GM23338 (cell line): ENCODE measurements around the gene PHLDB2. TPM values are rescaled to one million over a fixed set of nuclear protein-coding genes. Genes with fewer than 3 reads are reported as not detected.

Experiments used
- ATAC-seq: fragments of 200-7000 bp; cut with Tn5 transposase; 3 replicates; pipeline ENCODE4 v1.9.1; 2020
- DNase-seq: peaks from one replicate; pipeline ENCODE4 v3.0.0-alpha.2; 2015; ENCODE audit warnings: low spot score
- H2AFZ ChIP-seq: fragments of 200-600 bp; sonication (generic); 2 replicates; pipeline ENCODE4 v1.8.0; 2016; ENCODE audit warnings: antibody characterized with exemption, mild to moderate bottlenecking, moderate library complexity
- H3F3A ChIP-seq: fragments of 200-600 bp; sonication (generic); replicated peaks from 2 replicates; pipeline ENCODE4 v1.8.0; 2017; ENCODE audit warnings: antibody characterized with exemption, mixed run types, low read depth
- H3K27ac ChIP-seq: fragments of 200-600 bp; sonication (generic); 2 replicates; pipeline ENCODE4 v1.6.1; 2016; ENCODE audit warnings: low read depth
- H3K27me3 ChIP-seq: fragments of 200-600 bp; sonication (generic); 2 replicates; pipeline ENCODE4 v1.8.0; 2016; ENCODE audit warnings: mild to moderate bottlenecking, mixed run types, moderate library complexity; ENCODE audit not compliant: insufficient read depth
- H3K36me3 ChIP-seq: fragments of 200-600 bp; sonication (generic); 2 replicates; pipeline ENCODE4 v1.8.0; 2016; ENCODE audit warnings: mild to moderate bottlenecking; ENCODE audit not compliant: insufficient read depth
- H3K4me1 ChIP-seq: fragments of 200-600 bp; sonication (generic); 2 replicates; pipeline ENCODE4 v1.8.0; 2016; ENCODE audit warnings: mild to moderate bottlenecking, moderate library complexity; ENCODE audit not compliant: insufficient read depth
- H3K4me2 ChIP-seq: fragments of 200-600 bp; sonication (generic); 2 replicates; pipeline ENCODE4 v1.7.1; 2017; ENCODE audit warnings: mixed run types
- H3K4me3 ChIP-seq: fragments of 200-600 bp; sonication (generic); 2 replicates; pipeline ENCODE4 v1.6.1; 2016; ENCODE audit warnings: mixed run types
- H3K79me2 ChIP-seq: fragments of 200-600 bp; sonication (generic); replicated peaks from 2 replicates; pipeline ENCODE4 v1.8.0; 2017; ENCODE audit warnings: mild to moderate bottlenecking; ENCODE audit not compliant: insufficient read depth
- H3K9me2 ChIP-seq: fragments of 200-600 bp; sonication (generic); 2 replicates; pipeline ENCODE4 v1.8.0; 2017; ENCODE audit not compliant: insufficient read depth
- H4K20me1 ChIP-seq: fragments of 200-600 bp; sonication (generic); replicated peaks from 2 replicates; pipeline ENCODE4 v1.8.0; 2017; ENCODE audit warnings: mild to moderate bottlenecking; ENCODE audit not compliant: insufficient read depth
- H3K27ac Mint-ChIP-seq: 2 replicates; pipeline ENCODE4 v1.8.0; 2020; ENCODE audit warnings: inconsistent platforms, mild to moderate bottlenecking, moderate library complexity, mixed read lengths
- H3K27me3 Mint-ChIP-seq: 3 replicates; pipeline ENCODE4 v1.8.0; 2022; ENCODE audit warnings: low read depth, mild to moderate bottlenecking, moderate library complexity, mixed read lengths, inconsistent platforms; ENCODE audit not compliant: insufficient read depth, poor library complexity
- H3K36me3 Mint-ChIP-seq: 3 replicates; pipeline ENCODE4 v1.8.0; 2021; ENCODE audit warnings: low read depth, mild to moderate bottlenecking, inconsistent platforms, moderate library complexity, mixed read lengths
- H3K4me1 Mint-ChIP-seq: 3 replicates; pipeline ENCODE4 v1.8.0; 2020; ENCODE audit warnings: mild to moderate bottlenecking, inconsistent platforms, mixed read lengths
- H3K4me3 Mint-ChIP-seq: 3 replicates; pipeline ENCODE4 v1.8.0; 2021; ENCODE audit warnings: moderate library complexity, mild to moderate bottlenecking, inconsistent platforms, mixed read lengths
- H3K9me3 Mint-ChIP-seq: 3 replicates; pipeline ENCODE4 v1.8.0; 2020; ENCODE audit warnings: moderate library complexity, mild to moderate bottlenecking, inconsistent platforms, mixed read lengths
- CREB1 ChIP-seq: fragments of 250-450 bp; sonication (Bioruptor Pico); IDR thresholded peaks from 2 replicates; pipeline ENCODE4 v1.5.0; 2020; ENCODE audit warnings: low read depth, mild to moderate bottlenecking, moderate library complexity
- EZH2 ChIP-seq: fragments of 200-600 bp; sonication (generic); IDR thresholded peaks from one replicate; pipeline ENCODE4 v1.8.0; 2017; ENCODE audit warnings: antibody characterized with exemption, mild to moderate bottlenecking, low read depth; ENCODE audit not compliant: unreplicated experiment
- EZH2phosphoT487 ChIP-seq: fragments of 200-600 bp; sonication (generic); IDR thresholded peaks from one replicate; pipeline ENCODE4 v1.8.1; 2018; ENCODE audit warnings: antibody characterized with exemption; ENCODE audit not compliant: unreplicated experiment
- NANOG ChIP-seq: IDR thresholded peaks from 2 replicates; pipeline ENCODE4 v1.6.1; 2016; ENCODE audit warnings: antibody characterized with exemption, borderline replicate concordance
- POLR2AphosphoS5 ChIP-seq: IDR thresholded peaks from 2 replicates; pipeline ENCODE4 v1.6.1; 2016; ENCODE audit warnings: antibody characterized with exemption, low read depth
- STAT1 ChIP-seq: IDR thresholded peaks from one replicate; pipeline ENCODE4 v1.6.1; 2016; ENCODE audit warnings: antibody characterized with exemption; ENCODE audit not compliant: unreplicated experiment
- ZNF114 ChIP-seq: fragments of 250-450 bp; sonication (Bioruptor Pico); IDR thresholded peaks from 2 replicates; pipeline ENCODE4 v1.5.0; 2020; ENCODE audit warnings: mild to moderate bottlenecking, moderate library complexity
- ZNF331 ChIP-seq: fragments of 250-450 bp; sonication (Bioruptor Pico); IDR thresholded peaks from 2 replicates; pipeline ENCODE4 v1.5.0; 2020; ENCODE audit warnings: low read depth, mild to moderate bottlenecking, moderate library complexity
- polyA plus RNA-seq: library from polyadenylated mRNA; unstranded; fragments of >200 nt; fragmentation: Nextera tagmentation; extraction: Ambion mirVana; gene quantifications from 2 replicates; pipeline ENCODE4 v1.2.1, GENCODE V29; 2016
- total RNA-seq: library from RNA; depleted of rRNA; stranded (reverse); fragments of >200 nt; shearing (Covaris generic); gene quantifications from 2 replicates; pipeline ENCODE4 v1.2.3, GENCODE V29; 2014
- TF ChIP-seq, protein P1 (sequence below): fragments of 250-450 bp; sonication (Bioruptor Pico); IDR thresholded peaks from 2 replicates; pipeline ENCODE4 v1.5.0; 2020; ENCODE audit warnings: mild to moderate bottlenecking, moderate library complexity
- TF ChIP-seq, protein P2 (sequence below): IDR thresholded peaks from one replicate; pipeline ENCODE4 v1.6.1; 2018; ENCODE audit warnings: antibody characterized with exemption; ENCODE audit not compliant: unreplicated experiment
- TF ChIP-seq, protein P3 (sequence below): IDR thresholded peaks from 2 replicates; pipeline ENCODE4 v1.6.1; 2016; ENCODE audit warnings: antibody characterized with exemption
- TF ChIP-seq, protein P4 (sequence below), 2 experiments: fragments of 200-600 bp in 1 of 2; sonication (generic) in 1 of 2; conservative IDR thresholded peaks; 2 replicates each; pipeline versions ENCODE4 v1.5.1 to v1.6.1; 2016 to 2017; ENCODE audit warnings: antibody characterized with exemption in 2 of 2, low read depth in 2 of 2, mild to moderate bottlenecking in 2 of 2, moderate library complexity in 1 of 2

Gene PHLDB2
- total and polyA plus RNA-seq, 2 experiments from 2014 or later: 19.5 to 33.7 TPM

DNA sequence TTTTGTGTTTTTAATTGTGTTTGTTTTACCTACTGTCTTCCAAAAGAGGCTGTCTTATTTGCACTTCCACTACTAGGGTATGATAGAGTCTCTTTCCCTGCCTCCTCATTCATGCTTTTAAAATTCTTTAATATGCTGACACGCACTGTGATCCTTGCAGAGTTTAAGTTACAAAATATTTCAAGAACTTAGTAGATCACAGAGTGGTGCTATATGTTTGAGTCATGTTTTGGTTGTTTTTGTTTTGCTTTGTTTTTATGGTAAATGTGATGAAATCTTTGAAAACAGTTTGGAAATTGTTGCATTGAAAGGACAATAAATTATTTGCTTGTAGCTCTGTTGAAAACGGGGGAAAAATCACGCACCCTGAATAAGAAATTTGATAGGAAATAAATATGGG, 113.8 kb downstream of the PHLDB2 start:
- Histone ChIP-seq H4K20me1 (no peaks in the 10 kb centered on the region), H3F3A (no peaks in the 10 kb centered on the region), H3K4me1 (no peaks in the 10 kb centered on the region), H3K27me3 (no peaks in the 10 kb centered on the region), H2AFZ (no peak overlapping the region), H3K4me3 (no peak overlapping the region), H3K4me2 (no peak overlapping the region), H3K27ac (no peak overlapping the region), H3K79me2 (no peaks in the 10 kb centered on the region), H3K9me2 (no peaks in the 10 kb centered on the region), H3K36me3 (no peaks in the 10 kb centered on the region)
- no peak for ATAC-seq
- DNase-seq: no peak
- no peak overlapping the region for H3K4me3 Mint-ChIP-seq
- no peaks in the 10 kb centered on the region; the same call in 1 of the 3 replicates for H3K4me1 Mint-ChIP-seq
- peaks cover 3% of the 10 kb centered on the region for H3K27me3 Mint-ChIP-seq
- H3K27ac Mint-ChIP-seq: no peak overlapping the region
- H3K36me3 Mint-ChIP-seq: peaks cover 2% of the 10 kb centered on the region; the same call in 1 of the 3 replicates
- no peaks in the 10 kb centered on the region for H3K9me3 Mint-ChIP-seq
- no peak for TF ChIP-seq STAT1
- TF ChIP-seq, protein P1, sequence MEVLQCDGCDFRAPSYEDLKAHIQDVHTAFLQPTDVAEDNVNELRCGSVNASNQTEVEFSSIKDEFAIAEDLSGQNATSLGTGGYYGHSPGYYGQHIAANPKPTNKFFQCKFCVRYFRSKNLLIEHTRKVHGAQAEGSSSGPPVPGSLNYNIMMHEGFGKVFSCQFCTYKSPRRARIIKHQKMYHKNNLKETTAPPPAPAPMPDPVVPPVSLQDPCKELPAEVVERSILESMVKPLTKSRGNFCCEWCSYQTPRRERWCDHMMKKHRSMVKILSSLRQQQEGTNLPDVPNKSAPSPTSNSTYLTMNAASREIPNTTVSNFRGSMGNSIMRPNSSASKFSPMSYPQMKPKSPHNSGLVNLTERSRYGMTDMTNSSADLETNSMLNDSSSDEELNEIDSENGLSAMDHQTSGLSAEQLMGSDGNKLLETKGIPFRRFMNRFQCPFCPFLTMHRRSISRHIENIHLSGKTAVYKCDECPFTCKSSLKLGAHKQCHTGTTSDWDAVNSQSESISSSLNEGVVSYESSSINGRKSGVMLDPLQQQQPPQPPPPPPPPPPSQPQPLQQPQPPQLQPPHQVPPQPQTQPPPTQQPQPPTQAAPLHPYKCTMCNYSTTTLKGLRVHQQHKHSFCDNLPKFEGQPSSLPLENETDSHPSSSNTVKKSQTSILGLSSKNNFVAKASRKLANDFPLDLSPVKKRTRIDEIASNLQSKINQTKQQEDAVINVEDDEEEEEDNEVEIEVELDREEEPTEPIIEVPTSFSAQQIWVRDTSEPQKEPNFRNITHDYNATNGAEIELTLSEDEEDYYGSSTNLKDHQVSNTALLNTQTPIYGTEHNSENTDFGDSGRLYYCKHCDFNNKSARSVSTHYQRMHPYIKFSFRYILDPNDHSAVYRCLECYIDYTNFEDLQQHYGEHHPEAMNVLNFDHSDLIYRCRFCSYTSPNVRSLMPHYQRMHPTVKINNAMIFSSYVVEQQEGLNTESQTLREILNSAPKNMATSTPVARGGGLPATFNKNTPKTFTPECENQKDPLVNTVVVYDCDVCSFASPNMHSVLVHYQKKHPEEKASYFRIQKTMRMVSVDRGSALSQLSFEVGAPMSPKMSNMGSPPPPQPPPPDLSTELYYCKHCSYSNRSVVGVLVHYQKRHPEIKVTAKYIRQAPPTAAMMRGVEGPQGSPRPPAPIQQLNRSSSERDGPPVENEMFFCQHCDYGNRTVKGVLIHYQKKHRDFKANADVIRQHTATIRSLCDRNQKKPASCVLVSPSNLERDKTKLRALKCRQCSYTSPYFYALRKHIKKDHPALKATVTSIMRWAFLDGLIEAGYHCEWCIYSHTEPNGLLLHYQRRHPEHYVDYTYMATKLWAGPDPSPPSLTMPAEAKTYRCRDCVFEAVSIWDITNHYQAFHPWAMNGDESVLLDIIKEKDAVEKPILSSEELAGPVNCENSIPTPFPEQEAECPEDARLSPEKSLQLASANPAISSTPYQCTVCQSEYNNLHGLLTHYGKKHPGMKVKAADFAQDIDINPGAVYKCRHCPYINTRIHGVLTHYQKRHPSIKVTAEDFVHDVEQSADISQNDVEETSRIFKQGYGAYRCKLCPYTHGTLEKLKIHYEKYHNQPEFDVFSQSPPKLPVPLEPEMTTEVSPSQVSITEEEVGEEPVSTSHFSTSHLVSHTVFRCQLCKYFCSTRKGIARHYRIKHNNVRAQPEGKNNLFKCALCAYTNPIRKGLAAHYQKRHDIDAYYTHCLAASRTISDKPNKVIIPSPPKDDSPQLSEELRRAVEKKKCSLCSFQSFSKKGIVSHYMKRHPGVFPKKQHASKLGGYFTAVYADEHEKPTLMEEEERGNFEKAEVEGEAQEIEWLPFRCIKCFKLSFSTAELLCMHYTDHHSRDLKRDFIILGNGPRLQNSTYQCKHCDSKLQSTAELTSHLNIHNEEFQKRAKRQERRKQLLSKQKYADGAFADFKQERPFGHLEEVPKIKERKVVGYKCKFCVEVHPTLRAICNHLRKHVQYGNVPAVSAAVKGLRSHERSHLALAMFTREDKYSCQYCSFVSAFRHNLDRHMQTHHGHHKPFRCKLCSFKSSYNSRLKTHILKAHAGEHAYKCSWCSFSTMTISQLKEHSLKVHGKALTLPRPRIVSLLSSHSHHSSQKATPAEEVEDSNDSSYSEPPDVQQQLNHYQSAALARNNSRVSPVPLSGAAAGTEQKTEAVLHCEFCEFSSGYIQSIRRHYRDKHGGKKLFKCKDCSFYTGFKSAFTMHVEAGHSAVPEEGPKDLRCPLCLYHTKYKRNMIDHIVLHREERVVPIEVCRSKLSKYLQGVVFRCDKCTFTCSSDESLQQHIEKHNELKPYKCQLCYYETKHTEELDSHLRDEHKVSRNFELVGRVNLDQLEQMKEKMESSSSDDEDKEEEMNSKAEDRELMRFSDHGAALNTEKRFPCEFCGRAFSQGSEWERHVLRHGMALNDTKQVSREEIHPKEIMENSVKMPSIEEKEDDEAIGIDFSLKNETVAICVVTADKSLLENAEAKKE (CRISPR knock-in tag): no peak
- TF ChIP-seq NANOG: no peak
- TF ChIP-seq, protein P2, sequence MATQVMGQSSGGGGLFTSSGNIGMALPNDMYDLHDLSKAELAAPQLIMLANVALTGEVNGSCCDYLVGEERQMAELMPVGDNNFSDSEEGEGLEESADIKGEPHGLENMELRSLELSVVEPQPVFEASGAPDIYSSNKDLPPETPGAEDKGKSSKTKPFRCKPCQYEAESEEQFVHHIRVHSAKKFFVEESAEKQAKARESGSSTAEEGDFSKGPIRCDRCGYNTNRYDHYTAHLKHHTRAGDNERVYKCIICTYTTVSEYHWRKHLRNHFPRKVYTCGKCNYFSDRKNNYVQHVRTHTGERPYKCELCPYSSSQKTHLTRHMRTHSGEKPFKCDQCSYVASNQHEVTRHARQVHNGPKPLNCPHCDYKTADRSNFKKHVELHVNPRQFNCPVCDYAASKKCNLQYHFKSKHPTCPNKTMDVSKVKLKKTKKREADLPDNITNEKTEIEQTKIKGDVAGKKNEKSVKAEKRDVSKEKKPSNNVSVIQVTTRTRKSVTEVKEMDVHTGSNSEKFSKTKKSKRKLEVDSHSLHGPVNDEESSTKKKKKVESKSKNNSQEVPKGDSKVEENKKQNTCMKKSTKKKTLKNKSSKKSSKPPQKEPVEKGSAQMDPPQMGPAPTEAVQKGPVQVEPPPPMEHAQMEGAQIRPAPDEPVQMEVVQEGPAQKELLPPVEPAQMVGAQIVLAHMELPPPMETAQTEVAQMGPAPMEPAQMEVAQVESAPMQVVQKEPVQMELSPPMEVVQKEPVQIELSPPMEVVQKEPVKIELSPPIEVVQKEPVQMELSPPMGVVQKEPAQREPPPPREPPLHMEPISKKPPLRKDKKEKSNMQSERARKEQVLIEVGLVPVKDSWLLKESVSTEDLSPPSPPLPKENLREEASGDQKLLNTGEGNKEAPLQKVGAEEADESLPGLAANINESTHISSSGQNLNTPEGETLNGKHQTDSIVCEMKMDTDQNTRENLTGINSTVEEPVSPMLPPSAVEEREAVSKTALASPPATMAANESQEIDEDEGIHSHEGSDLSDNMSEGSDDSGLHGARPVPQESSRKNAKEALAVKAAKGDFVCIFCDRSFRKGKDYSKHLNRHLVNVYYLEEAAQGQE: no peak
- TF ChIP-seq EZH2phosphoT487: no peak
- TF ChIP-seq ZNF331 (CRISPR knock-in tag): no peak
- TF ChIP-seq CREB1 (CRISPR knock-in tag): no peak
- TF ChIP-seq ZNF114: no peak
- TF ChIP-seq, protein P3, sequence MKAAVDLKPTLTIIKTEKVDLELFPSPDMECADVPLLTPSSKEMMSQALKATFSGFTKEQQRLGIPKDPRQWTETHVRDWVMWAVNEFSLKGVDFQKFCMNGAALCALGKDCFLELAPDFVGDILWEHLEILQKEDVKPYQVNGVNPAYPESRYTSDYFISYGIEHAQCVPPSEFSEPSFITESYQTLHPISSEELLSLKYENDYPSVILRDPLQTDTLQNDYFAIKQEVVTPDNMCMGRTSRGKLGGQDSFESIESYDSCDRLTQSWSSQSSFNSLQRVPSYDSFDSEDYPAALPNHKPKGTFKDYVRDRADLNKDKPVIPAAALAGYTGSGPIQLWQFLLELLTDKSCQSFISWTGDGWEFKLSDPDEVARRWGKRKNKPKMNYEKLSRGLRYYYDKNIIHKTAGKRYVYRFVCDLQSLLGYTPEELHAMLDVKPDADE: no peak
- no peak for TF ChIP-seq EZH2
- no peak for TF ChIP-seq POLR2AphosphoS5
- TF ChIP-seq, protein P4, sequence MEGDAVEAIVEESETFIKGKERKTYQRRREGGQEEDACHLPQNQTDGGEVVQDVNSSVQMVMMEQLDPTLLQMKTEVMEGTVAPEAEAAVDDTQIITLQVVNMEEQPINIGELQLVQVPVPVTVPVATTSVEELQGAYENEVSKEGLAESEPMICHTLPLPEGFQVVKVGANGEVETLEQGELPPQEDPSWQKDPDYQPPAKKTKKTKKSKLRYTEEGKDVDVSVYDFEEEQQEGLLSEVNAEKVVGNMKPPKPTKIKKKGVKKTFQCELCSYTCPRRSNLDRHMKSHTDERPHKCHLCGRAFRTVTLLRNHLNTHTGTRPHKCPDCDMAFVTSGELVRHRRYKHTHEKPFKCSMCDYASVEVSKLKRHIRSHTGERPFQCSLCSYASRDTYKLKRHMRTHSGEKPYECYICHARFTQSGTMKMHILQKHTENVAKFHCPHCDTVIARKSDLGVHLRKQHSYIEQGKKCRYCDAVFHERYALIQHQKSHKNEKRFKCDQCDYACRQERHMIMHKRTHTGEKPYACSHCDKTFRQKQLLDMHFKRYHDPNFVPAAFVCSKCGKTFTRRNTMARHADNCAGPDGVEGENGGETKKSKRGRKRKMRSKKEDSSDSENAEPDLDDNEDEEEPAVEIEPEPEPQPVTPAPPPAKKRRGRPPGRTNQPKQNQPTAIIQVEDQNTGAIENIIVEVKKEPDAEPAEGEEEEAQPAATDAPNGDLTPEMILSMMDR (conservative IDR thresholded peaks at IDR 0.05; ENCODE audit: low read depth in 2 of 2): no peak
